Gastrocnemius medialis (tissue), 4 donors: ENCODE measurements around the gene KIF3A.

ENCODE experiments used
- POLR2A ChIP-seq, 2 donors: fragments of 450-650 bp; IDR thresholded peaks; one replicate each; pipeline ENCODE4 v1.6.1; 2017; ENCODE audit warnings: antibody characterized with exemption in 2 of 2, mild to moderate bottlenecking in 2 of 2, moderate library complexity in 2 of 2
- TF ChIP-seq, protein P1 (sequence below), 5 experiments: fragments of 450-650 bp in 3 of 5; fragments of 200-600 bp in 2 of 5; sonication (generic) in 2 of 5; IDR thresholded peaks in 4 of 5; conservative IDR thresholded peaks in 1 of 5; 1 replicate in 4 of 5; 2 replicates in 1 of 5; pipeline ENCODE4 v1.5.1; 2016 to 2019; ENCODE audit warnings: antibody characterized with exemption in 5 of 5, mild to moderate bottlenecking in 3 of 5, moderate library complexity in 3 of 5

DNA sequence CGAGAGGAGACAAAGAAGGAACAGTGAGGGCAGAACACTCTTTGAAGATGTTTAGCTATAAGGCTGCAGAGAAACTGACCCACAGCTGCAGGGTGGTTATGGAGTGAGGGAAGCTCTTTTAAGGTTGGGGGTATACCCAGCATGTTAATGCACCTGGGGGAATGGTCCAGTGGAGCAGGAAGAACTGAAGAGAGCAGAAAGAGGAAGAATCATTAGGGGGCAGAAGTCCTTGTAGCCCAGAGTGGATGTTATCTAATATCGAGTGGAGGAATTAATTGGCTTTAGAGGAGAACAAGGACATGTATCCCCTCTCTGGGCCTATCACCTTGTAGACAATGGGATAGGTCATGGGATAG, 55.9 kb downstream of the KIF3A start:
- no peak for TF ChIP-seq POLR2A (IDR thresholded peaks at IDR 0.05)
- TF ChIP-seq, protein P1, sequence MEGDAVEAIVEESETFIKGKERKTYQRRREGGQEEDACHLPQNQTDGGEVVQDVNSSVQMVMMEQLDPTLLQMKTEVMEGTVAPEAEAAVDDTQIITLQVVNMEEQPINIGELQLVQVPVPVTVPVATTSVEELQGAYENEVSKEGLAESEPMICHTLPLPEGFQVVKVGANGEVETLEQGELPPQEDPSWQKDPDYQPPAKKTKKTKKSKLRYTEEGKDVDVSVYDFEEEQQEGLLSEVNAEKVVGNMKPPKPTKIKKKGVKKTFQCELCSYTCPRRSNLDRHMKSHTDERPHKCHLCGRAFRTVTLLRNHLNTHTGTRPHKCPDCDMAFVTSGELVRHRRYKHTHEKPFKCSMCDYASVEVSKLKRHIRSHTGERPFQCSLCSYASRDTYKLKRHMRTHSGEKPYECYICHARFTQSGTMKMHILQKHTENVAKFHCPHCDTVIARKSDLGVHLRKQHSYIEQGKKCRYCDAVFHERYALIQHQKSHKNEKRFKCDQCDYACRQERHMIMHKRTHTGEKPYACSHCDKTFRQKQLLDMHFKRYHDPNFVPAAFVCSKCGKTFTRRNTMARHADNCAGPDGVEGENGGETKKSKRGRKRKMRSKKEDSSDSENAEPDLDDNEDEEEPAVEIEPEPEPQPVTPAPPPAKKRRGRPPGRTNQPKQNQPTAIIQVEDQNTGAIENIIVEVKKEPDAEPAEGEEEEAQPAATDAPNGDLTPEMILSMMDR (IDR thresholded peaks at IDR 0.05 in 4 of 5, conservative IDR thresholded peaks at IDR 0.05 in 1 of 5), result no peak
